ENCODE data around the gene PPM1L.

DNA sequence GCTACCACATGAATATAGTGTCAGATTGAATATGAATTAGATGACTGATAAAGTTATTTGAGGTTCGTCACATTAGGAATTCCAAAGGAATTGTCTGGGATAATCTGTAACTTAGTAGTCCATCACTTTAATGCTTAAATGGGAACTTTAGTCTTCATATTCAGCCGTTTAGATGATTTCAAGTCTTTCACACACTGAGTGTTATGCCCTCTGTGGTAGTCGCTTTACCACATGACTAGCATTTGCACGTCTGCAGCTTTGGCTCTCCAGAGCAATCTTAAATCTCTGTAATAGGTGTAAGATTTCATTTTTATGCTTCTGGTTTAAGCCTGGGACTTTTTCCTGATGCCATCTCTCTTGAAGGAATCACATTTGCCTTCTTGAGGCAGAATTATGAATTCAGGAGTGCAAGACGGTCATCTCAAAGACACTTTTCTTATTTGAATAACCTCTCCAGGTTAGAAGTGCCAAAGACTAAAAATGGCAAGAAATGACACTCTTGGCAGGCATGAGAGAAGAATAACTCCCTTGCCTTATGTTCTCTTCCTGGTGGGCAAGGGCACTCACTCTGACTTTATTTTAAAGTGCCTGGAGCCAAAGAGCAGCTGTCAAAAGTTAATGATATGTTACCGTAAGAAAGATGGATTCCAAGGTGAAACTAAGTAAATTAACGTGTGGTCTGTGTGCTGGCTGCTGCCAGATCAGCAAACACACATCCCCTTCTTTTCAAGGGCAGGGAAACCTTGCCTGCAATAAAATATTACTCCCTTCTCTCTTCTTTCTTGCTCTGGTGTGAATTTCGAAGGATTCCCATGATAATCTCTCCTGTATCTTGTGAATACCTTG, 195.8 kb downstream of the PPM1L start:
- TF ChIP-seq, protein P1, sequence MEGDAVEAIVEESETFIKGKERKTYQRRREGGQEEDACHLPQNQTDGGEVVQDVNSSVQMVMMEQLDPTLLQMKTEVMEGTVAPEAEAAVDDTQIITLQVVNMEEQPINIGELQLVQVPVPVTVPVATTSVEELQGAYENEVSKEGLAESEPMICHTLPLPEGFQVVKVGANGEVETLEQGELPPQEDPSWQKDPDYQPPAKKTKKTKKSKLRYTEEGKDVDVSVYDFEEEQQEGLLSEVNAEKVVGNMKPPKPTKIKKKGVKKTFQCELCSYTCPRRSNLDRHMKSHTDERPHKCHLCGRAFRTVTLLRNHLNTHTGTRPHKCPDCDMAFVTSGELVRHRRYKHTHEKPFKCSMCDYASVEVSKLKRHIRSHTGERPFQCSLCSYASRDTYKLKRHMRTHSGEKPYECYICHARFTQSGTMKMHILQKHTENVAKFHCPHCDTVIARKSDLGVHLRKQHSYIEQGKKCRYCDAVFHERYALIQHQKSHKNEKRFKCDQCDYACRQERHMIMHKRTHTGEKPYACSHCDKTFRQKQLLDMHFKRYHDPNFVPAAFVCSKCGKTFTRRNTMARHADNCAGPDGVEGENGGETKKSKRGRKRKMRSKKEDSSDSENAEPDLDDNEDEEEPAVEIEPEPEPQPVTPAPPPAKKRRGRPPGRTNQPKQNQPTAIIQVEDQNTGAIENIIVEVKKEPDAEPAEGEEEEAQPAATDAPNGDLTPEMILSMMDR (optimal IDR thresholded peaks at IDR 0.05 in 1 of 3, IDR thresholded peaks at IDR 0.05 in 1 of 3, conservative IDR thresholded peaks at IDR 0.05 in 1 of 3; ENCODE audit: extremely low read depth in 1 of 3, insufficient read depth in 2 of 3, low read length in 3 of 3): no peak
- no peak for TF ChIP-seq EZH2 (IDR thresholded peaks at IDR 0.05; ENCODE audit: low read length)

Measured in keratinocyte (primary cell).